ENCODE results near the gene KLRC3.
"Not testable (repeated sequence)": the region's sequence is repeated elsewhere in the genome, so short reads cannot be mapped to it uniquely, and the experiment has no call there.

Gene KLRC3

GRCh38 chr12:10398168-10398567 is 22.2 kb downstream of the KLRC3 start:
- DNase-seq: no peak

DNA sequence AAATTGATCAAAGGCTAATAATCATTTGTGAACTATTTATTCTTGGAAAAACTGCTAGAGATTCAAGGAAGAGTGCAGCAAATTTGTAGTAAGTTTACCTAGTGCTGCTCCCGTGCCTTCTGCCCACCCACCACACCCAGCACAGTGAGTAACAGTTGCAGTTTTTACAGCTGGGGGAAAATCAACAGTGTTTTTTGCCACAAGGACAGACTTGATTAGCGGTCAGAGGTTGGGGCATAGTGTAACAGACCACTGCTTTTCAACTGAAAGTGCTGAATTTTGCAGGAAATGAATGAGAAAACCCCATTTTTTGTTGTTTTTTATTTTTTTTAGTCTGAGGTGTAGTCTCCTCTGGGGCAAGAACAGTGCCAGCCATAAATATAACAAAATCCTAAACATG is 23.1 kb downstream of the KLRC3 start:
- DNase-seq: no peak

GRCh38 chr12:10396176-10396575 is 24.2 kb downstream of the KLRC3 start:
- not testable (repeated sequence) for DNase-seq

DNA sequence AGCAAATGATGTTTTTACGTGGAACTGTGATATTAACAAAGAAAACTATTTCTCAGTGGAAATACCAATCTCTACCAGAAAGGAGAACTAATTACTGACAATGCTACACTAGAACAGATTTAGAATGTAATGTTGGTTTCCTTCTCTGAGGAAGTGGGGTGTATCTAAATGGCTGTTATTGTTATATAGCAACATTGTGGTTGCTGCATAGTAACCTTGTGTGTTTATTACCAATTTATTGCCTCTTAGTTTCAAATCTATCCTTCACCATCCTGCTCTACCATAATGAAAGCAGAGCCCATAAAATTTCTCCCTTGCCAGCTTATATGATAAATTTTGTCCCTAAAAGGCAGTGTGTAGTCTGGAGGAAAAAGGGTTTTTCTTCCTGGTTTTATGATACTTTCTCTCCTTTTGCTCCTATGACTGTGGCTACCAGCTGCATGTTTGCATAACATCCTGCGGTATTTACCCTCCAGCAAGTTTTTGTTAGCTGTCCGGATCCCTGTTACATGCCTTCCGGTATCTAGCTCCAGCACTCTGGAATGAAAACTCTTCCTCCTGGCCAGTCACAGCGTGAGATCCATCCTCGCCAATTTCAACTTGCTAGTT is 24.9 kb downstream of the KLRC3 start:
- no peak for DNase-seq

- not testable (repeated sequence) for DNase-seq
Observed at GRCh38 chr12:10394531-10395152, 25.8 kb downstream of the KLRC3 start.

GRCh38 chr12:10393291-10393690 is 27.1 kb downstream of the KLRC3 start:
- DNase-seq: no peak

- DNase-seq: peak; percentile 7
Observed at GRCh38 chr12:10392394-10392930, 27.9 kb downstream of the KLRC3 start.

DNA sequence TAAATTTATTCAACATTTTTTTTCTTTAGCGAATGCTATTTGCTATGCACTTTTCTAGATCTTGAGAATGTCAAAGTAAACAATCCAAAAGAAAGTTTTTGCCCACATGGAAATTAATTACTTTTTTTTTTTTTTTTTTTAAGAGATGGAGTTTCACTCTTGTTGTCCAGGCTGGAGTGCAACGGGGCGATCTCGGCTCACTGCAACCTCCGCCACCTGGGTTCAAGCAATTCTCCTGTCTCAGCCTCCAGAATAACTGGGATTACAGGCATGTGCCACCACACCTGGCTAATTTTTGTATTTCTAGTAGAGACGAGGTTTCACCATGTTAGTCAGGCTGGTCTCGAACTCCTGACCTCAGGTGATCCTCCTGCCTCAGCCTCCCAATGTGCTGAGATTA is 29.4 kb downstream of the KLRC3 start:
- DNase-seq: not testable (repeated sequence)

- no peak for DNase-seq
Observed at GRCh38 chr12:10389904-10390303, 30.5 kb downstream of the KLRC3 start, which contains the start of gene KLRK1. KLRK1 (minus strand) TSS chr12:10390041; CDS start chr12:10388810, 1,231 bp downstream.

DNA sequence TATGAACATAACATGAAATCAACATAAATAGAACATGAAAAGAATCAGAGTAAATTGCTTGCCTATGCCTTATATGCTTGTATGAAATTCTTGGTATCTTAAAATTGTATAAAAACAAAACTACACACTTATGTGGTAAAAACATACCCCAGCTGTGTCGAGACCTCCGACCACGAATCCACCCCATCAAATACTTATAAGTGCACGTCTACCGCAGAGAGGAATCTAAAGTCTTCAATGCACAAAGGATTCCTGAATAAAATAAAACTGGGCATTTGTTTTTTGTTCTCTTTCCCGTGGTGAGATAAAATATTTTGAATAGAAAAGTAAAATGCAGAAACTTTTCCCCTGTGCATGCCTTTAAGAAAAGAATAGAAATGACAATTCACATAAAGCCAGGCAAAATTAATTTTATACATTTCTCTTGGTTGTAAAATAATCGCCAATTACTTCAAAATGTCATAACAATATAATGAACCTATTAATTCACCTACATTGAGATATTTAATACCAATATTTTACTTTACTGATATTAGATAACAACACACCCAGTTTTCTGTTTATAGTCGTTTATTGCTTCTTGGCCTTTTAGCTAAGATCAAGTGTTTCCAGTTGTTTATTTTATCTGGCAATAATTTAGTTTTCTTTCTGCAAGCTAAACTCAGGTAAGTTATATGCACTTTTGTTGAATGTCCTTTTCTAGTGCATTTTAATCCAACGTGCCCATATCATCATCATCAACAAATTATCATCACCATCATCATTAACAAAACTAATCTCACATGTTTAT is 31.6 kb downstream of the KLRC3 start:
- DNase-seq: no peak

DNA sequence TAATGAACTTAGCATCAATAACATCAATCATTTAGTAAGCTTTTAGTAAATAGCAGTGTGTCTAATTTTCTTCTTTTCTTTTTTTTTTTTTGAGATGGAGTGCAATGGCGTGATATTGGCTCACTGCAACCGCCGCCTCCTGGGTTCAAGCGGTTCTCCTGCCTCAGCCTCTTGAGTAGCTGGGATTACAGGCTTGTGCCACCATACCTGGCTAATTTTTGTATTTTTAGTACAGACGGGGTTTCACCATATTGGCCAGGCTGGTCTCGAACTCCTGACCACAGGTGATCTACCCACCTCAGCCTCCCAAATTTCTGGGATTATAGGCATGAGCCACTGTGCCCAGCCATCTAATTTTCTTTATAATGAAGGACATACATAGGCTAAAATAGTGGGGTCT is 32.9 kb downstream of the KLRC3 start:
- DNase-seq: not testable (repeated sequence)

GRCh38 chr12:10386857-10387256 is 33.5 kb downstream of the KLRC3 start:
- no peak for DNase-seq

GRCh38 chr12:10385166-10385613 is 35.2 kb downstream of the KLRC3 start:
- no peak for DNase-seq

- DNase-seq: no peak
Observed at GRCh38 chr12:10384191-10384590, 36.2 kb downstream of the KLRC3 start.

DNA sequence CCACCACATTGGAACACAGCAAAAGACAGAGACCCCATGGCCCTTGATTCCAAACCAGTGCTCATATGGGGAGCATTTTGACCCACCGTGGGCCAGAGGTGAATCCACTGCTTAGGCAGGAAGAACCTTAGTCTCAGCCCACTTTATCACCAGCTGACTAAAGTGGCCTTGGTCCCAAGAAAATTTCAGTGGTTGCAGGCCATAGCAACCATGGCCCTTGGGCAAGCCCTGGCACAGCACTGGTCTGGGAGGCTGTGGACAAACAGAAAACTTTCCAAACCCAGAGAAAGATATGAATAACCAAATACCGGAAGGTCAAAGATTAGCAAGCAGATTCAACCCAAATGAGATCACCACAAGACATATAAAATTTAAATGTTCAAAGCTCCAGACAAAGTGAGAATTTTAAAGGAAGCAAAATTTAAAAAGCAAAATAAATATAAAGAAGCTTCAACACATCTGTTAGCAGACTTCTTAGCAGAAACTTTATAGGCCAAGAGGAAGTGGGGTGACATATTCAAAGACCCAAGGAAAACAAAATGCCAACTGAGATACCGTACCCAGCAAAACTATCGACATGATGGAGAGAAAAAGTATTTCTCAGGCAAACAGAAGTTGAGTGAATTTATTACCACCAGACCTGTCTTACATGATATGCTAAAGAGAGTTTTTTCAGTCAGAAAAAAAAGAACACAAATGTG is 38.3 kb downstream of the KLRC3 start:
- DNase-seq: no peak

GRCh38 chr12:10378737-10379136 is 41.7 kb downstream of the KLRC3 start:
- not testable (repeated sequence) for DNase-seq

- no peak for DNase-seq
Observed at GRCh38 chr12:10374624-10375018, 45.8 kb downstream of the KLRC3 start.

- no peak for DNase-seq
Observed at GRCh38 chr12:10372559-10372958, 47.8 kb downstream of the KLRC3 start.

DNA sequence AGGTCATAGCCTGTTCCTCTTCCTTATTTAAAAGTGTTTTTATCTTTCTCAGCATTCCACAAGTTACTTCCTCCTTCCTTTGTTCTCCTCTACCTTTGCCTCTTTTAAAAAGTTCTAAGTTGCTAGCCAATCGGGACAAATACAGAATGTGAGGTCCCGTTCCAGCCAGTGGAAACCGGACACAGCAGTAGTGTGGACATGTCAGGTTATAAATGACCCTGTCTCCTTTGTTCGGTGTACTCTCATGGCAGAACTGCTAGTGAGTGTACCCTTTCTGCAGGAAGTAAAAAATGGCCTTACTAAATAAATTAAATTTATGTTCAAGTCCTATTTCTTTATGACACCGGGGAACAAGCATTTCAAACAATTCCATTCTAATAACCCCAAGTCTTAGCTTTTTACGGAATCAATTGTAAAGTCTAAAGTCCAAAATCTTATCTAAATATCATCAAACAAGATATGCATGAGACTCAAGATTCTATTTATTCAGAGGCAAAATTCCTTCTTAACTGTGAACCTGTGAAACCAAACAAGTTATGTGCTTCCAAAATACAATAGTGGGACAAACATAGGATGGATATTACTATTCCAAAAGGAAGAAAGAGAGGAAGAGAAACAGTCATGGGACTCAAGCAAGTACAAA is 48.4 kb downstream of the KLRC3 start:
- DNase-seq: not testable (repeated sequence)

DNA sequence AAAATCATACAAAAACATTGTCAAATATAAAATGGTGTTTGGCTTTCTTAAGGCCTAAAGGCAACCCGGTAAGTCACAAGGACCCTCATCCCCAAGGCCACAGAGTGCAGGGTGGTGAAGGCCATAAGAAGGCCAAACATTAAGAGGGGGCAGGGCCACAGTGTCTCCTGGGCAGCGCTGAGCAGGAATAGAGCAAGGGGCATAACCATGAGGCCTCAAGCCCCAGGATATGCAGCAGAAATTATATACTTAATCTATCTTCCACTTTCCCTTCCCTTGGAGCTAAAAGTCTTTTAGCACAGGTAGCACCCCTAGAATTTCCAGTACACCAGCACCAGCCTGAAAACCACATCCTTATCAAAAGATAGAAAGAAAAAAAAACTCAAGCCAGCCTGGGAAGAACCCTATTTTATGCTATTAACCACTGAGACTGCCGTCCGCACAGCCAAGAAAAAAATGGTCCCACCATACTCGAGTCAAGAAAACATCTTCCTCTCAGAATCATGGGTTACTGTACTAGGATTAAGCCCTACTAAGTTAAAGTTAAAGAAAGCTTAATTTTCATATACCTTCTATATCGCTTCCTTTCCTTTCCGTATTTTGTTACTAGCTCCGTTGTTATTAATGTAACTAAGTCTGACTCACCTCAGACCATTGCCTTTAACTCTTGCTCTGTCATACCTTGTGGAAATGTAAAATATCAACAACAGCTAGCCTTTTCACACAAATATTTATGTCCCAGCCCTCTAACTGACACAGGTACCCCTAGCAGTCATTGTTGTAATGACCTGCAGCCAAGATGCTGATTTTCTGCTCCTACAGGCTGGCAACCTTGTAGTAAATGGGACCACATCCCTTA is 50.6 kb downstream of the KLRC3 start:
- no peak for DNase-seq

Measured in NCI-H446 treated with DMSO at 0.1 percent for 48 hours (cell line).